ENCODE data around the gene SLC35F2.
"Not testable (repeated sequence)": the region's sequence is repeated elsewhere in the genome, so short reads cannot be mapped to it uniquely, and the experiment has no call there.

The SLC35F2 gene

DNA sequence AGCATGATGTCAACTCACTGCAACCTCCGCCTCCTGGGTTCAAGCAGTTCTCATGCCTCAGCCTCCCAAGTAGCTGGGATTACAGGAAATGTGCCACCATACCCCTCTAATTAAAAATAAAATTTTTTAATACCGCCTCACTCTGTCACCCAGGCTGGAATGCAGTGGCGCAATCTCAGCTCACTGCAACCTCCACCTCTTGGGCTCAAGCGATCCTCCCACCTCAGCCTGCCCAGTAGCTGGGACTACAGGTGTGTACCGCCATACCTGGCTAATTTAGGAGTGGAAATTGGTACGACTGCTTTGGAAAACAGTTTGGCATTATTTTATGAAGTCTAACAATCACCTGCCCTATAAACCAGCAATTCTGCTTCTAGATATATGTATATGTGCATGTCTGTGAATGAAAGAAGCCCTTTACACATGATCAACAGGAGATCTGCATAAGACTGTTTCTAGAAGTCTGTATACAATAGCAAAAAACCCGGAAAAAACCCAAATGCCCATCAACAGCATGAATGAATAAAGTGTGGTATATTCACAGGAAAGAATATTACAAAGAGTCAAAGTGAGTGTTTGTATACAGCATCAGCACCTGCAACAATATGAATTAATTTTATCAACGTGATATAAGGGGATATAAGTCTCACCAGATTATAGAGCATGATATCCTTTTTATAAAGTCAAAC, 16.0 kb downstream of the SLC35F2 start:
- DNase-seq (ENCODE audit: low read depth, low spot score), result no peak

DNA sequence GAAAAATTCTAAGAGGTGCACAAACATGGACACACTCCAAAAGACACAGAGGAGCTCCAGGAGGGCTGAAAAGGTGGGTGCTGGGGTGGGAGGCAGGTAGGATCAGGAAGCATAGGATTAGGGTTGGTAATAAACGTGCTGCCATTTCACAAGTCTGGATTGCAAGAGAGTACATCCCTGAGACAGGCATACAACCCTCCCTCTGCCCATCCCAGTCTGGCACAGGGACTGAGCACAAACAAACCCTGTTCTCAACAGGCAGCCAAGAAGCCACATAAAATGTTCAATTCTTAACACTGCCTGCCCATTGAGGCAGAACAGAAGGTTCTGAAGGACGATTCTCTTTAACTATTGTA, 18.5 kb downstream of the SLC35F2 start:
- DNase-seq (ENCODE audit: low read depth, low spot score), result no peak

GRCh38 chr11:107836851-107837250, 21.7 kb downstream of the SLC35F2 start:
- no peak for DNase-seq (ENCODE audit: low read depth, low spot score)

- DNase-seq (ENCODE audit: low read depth, low spot score), result no peak
These were observed 23.6 kb downstream of the SLC35F2 start for GRCh38 chr11:107834995-107835394.

GRCh38 chr11:107833926-107834325, 24.7 kb downstream of the SLC35F2 start:
- not testable (repeated sequence) for DNase-seq (ENCODE audit: low read depth, low spot score)

DNA sequence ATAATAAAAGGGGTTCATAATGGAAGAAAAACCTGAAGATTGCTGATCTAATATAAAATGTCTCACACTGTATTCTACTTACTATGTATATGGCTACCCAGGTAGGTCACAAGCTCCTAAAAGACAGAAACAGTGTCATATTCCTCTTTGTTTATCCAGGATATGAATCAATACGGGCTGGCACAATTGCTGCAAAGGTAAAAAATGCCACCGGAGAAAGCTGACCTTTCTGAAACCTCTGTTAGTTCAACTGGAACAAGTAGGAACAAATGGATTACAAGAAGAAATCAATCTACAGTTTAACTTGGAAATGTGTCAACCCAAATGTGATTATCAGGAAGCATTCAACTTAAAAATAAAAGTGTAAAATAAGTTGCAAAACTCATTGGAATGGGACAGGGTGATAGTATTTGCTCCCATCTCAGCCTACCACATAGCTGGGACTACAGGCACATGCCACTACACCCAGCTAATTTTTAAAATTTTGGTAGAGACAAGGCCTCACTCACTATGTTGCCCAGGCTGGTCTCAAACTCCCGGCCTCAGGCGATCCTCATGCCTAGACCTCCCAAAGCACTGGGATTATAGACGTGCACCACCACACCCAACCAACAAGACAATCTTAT, 27.6 kb downstream of the SLC35F2 start:
- no peak for DNase-seq (ENCODE audit: low read depth, low spot score)

DNA sequence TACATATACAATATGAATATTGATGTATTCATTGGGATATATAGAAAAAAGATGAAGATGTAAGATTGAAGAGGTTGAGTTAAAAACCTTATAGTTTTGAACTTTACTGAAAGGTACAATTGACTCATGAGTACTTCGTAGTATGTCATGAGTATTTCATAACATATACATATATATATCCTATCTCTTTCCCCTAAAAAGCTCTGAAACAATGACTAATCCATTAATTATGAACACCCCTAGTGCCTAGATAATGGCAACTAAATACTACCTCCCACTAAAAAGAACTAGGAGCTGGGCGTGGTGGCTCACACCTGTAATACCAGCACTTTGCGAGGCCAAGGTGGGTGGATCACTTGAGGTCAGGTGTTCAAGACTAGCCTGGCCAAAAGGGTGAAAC, 31.5 kb downstream of the SLC35F2 start:
- no peak for DNase-seq (ENCODE audit: low read depth, low spot score)

DNA sequence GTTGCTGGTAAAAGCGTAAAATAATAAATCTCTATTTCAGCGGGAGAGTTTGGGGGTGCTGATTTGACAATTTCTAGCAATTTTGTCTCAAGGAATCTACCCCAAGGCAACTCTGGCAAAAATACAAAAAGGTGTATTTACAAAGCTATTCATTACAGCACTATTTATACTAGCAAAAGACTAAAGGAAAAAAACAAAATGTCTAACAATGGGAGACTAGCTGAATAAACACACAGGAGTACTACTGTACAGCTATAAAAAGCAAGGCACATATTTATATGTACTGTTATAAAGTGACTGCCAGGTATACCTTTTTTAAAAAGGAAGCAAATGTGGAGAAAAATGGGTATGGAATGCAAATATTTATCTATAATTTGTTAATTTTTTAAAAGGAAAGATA, 32.7 kb downstream of the SLC35F2 start:
- no peak for DNase-seq (ENCODE audit: low read depth, low spot score)

GRCh38 chr11:107824668-107825369, 33.8 kb downstream of the SLC35F2 start:
- no peak for DNase-seq (ENCODE audit: low read depth, low spot score)

- no peak for DNase-seq (ENCODE audit: low read depth, low spot score)
These were observed 37.2 kb downstream of the SLC35F2 start for GRCh38 chr11:107821199-107821927.

DNA sequence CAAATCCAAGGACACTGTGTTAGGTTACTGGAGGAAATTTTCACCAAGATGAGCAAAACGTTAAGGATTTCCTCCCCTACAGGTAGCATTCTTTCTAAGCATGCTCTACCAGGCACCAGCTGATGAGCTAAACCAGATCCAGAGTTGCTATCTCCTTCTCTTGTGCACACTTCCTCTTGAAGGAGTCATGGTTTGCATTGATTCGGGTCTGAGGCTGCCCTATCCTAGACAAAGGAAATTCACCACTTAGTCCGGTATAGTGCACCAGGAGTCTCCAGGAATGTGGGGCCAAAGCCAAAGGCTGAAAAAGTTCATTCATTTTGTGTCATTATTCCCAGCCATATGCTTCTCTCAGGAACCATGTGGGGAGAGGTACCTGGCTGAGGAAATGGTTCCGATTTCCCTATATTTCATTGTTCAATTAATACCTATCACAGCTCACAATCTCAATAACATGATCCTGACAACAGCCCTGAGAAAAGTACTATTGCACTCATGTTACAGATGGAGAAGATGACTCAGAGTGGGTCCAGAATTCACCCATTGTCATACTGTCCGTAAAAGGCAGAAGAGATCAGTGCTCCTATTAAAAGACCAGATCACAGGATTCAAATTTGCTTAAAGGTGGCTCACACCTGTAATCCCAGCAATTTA, 39.1 kb downstream of the SLC35F2 start:
- no peak for DNase-seq (ENCODE audit: low read depth, low spot score)

- no peak for DNase-seq (ENCODE audit: low read depth, low spot score)
These were observed 40.1 kb downstream of the SLC35F2 start for GRCh38 chr11:107818491-107818890.

GRCh38 chr11:107816028-107816427, 42.6 kb downstream of the SLC35F2 start:
- DNase-seq (ENCODE audit: low read depth, low spot score), result no peak

GRCh38 chr11:107810875-107811274, 47.7 kb downstream of the SLC35F2 start:
- no peak for DNase-seq (ENCODE audit: low read depth, low spot score)

DNA sequence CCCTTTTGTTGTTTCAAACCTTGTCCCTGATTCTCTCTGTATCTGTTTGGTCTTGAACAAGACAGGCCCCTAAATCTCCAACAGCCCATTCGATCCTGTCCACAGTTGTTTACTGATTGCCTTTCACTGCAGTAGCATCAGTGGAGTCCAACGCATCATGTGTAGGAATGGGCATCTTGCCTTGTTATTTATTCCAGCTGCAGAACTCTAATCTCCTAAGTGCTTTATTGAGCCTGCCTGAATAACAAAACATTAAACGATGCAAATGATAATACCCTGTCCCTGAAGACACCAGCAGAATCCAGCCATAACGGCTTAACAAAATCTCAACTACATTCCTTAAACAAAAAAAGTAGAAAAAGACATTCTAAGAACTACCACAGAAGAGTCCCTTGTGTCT, 50.1 kb downstream of the SLC35F2 start:
- no peak for DNase-seq (ENCODE audit: low read depth, low spot score)

- DNase-seq (ENCODE audit: low read depth, low spot score), result no peak
These were observed 53.6 kb downstream of the SLC35F2 start for GRCh38 chr11:107804971-107805370.

GRCh38 chr11:107804211-107804610, 54.4 kb downstream of the SLC35F2 start:
- no peak for DNase-seq (ENCODE audit: low read depth, low spot score)

GRCh38 chr11:107801641-107802040, 56.9 kb downstream of the SLC35F2 start:
- DNase-seq (ENCODE audit: low read depth, low spot score), result no peak

DNA sequence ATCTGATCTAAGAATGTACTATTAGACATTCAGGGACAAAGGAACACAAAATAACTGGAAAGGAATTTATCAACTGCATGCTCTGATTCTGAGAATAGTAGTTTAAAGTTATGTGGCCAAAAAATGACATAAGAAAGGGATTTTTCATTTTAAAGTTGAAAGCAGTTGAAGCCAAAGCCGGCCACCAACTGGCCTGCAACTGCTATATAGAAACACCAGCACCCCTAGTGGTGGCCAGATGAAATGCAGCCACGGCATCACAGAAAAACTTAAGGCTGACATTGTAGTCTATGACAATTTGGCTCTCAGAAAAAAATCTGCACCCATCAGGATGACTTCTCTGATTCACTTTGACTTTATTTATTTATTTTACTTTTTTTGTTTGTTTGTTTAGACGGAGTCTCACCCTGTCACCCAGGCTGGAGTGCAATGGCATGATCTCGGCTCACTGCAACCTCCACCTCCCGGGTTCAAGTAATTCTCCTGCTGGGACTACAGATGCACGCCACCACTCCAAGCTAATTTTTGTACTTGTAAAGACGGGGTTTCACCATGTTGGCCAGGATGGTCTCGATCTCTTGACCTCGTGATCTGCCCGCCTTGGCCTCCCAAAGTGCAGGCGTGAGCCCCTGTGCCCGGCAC, 59.2 kb downstream of the SLC35F2 start:
- DNase-seq (ENCODE audit: low read depth, low spot score), result peak; percentile 5

- no peak for DNase-seq (ENCODE audit: low read depth, low spot score)
These were observed 66.5 kb downstream of the SLC35F2 start for GRCh38 chr11:107792049-107792443.

DNA sequence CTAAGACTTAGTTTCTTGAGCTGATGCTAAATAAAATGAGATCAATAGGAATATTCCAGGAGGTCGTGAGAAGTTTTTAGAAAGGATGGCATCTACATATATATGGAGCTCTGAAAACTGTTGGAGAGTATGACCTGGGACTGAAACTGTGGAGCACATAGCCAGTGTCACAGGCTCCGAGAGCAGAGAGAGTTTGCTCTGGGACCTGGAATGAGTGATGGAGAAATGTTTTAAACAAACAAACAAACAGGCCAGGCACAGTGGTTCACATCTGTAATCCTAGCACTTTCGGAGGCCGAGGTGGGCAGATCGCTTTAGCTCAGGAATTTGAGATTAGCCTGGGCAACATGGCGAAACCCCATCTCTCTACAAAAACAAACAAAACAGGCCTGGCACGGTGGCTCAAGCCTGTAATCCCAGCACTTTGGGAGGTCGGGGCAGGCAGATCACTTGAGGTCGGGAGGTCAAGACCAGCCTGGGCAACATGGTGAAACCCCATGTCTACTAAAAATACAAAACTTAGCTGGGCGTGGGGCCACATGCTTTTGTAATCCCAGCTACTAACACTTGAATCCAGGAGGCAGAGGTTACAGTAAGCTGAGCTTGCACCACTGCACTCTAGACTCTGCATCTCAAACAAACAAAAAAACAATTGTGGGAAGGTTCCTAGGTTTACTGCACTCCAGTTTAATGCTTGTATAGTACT, 67.1 kb downstream of the SLC35F2 start:
- no peak for DNase-seq (ENCODE audit: low read depth, low spot score)

All from iPS DF 19.7 (cell line).